GM15510 (cell line): ENCODE data around the gene ADCY9.

ENCODE experiments used
- POLR2A ChIP-seq: IDR thresholded peaks from 3 replicates; pipeline ENCODE4 v1.6.1; 2011; ENCODE audit warnings: borderline replicate concordance; ENCODE audit not compliant: insufficient read length; ENCODE audit errors: extremely low read depth

The ADCY9 gene

DNA sequence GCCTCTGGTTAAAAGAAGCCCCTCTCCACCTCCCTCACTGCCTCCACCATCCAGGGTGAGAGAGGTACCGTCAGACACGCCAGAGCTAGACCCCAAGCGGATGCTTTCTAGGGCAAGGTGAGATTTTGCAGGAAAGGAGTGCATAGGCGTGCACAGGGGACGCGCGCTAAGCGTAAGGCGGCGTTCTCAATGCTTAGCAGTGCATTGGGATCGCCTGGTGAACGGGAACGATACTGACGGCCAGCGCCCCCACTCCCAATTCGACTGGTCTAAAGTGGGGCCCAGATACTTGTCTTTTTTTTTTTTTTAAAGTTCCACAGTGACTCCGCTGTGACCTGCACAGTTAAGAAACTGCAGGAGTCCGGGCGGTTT lies 177.8 kb downstream of the ADCY9 start:
- no peak for TF ChIP-seq POLR2A

DNA sequence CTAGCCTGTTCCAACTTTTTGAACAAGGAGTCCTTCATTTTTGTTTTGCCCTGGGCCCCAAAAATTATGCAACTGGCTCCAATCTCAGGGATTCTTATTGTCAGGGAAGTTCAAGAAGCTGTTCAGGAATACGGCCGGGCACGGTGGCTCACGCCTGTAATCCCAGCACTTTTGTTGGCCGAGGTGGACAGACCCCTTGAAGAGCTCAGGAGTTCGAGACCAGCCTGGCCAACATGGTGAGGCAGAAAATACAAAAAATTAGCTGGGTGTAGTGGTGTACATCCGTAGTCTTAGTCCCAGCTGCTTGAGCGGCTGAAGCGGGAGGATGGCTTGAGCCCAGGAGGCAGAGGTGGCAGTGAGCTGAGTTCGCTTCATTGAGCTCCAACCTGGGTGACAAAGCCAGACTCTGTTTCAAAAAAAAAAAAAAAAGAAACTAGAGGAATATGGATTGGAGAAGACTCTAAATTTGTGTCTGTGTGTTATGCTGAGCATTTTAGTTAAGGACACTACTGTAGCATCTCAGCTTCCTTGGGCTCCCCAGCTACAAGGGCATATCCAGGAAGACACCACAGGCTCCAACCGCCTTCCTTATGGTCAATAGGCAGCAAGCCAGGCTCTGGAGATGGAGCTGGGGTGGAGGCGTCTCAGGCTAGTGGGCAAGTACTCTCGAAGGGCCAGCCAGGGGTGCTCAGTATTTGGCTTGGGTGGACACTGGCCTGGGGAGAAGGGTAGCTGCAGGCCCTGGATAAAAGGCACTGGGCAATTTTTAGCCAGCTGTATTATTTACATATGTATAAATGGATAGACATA lies 179.0 kb downstream of the ADCY9 start:
- no peak for TF ChIP-seq POLR2A

DNA sequence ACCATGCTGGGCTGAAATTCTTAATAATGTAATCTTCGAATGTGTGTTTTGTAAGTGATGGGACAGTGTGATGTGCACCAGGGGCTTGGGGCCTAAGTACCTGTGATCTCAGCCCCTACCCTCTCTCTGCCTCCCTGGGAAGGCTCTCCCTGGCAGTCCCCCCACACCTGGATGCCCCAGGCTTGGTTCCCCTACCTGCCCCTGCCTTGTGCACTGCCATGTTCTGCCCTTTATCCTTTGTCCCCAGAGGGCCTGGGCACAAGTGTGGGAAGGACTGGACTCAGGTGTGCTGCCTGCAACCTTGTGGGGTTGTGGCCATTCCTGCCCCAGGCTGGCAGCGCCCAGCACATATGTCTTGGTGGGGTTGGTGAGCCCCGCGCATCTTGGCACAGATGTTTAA lies 180.3 kb downstream of the ADCY9 start:
- TF ChIP-seq POLR2A: no peak

DNA sequence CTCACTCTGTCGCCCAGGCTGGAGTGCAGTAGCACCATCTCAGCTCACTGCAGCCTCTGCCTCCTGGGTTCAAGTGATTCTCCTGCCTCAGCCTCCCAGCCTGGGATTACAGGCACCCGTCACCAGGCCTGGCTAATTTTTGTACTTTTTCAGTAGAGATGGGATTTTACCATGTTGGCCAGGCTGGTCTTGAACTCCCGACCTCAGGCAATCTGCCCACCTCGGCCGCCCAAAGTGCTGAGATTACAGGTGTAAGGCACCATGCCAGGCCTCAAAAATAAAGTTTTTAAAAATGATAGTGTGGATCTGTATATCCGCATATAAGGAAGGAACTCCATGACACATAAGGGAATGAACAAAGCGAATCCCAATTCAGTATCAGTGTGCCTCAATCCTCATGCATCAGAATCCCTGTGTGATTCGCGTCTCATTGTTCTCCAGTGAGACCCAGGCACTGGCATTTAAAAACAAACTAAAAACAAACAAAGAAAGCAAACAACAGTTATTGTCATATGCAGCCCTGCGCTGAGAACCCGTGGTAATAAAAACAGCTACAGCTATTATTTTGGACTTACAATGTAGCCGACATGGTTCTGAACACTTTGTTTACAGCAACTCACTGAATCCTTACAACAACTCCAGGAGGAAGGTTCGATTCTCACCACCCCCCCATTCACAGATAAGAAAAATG lies 181.6 kb downstream of the ADCY9 start:
- TF ChIP-seq POLR2A: no peak

DNA sequence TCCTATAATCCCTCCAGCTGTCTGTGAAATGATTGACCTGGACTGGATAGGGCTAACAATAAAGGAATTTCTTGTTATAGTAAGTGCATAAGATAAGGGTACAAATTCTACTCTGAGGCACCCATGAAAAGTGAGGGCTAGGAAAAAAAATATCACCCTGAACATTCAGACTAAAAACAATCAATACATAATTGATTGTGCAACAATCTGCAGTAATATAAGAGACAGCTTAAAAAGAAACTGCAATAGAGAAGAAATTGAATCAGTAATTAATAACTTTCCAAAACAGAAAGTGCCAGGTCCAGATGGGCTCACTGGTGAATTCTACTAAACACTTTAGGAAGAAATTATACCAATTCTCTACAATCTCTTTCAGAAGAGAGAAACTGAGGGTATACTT lies 191.5 kb downstream of the ADCY9 start:
- no peak for TF ChIP-seq POLR2A

DNA sequence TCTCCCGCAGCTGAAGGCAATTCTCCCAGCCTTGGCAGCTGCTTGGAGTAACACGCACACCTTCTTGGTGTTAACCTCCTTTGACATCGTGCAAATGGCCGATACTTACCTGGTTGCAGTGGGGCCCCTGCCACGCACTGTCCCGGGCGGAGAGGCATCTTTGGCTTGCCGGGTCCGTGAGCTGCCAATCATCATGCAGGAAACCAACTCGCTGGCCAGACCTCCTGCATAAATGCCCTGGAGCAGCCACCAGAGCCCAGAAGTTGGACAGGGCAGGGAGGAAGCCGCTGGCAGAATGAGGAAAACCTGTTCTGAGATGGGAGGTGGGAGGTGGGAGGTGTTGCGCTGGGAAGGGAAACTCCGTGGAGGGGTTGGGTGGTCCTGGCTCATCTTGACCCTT lies 194.0 kb downstream of the ADCY9 start:
- no peak for TF ChIP-seq POLR2A

DNA sequence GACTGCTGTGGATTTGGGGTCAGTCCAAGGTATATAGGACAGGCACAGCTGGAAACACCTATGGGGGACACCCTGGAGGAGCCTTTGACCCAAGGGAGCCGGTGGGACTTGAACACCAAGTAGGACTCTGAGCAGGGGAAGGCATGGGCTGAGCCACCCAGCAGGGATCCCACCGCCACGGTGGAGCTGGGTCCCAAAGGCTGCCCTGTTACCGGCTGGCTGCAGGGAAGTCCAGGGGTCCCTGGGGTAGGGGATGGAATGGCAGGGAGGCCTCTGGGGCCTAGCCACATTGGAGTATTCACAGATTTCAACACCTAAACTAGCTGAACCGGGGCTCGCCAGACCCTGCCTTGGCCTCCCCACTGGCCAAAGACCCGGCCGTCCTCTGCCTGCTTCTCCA lies 196.0 kb downstream of the ADCY9 start:
- no peak for TF ChIP-seq POLR2A

DNA sequence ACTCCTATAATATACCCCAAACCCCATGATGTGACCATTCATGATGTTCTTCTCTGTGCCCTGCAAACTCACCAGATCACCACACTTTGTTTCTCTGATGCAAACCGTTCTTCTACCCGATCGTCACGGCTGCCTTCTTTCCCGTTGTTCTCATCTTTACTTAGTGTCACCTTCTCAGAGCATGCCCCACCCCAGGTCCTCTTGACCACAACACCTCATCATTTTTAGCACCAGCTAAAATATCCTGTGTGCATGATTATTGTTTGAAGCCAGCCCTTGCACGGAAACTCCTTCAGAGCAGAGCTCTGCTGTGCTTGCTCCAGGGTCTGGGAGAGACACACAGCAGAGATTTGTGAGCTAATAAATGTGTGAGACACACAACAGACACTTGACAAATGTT lies 196.8 kb downstream of the ADCY9 start:
- no peak for TF ChIP-seq POLR2A

DNA sequence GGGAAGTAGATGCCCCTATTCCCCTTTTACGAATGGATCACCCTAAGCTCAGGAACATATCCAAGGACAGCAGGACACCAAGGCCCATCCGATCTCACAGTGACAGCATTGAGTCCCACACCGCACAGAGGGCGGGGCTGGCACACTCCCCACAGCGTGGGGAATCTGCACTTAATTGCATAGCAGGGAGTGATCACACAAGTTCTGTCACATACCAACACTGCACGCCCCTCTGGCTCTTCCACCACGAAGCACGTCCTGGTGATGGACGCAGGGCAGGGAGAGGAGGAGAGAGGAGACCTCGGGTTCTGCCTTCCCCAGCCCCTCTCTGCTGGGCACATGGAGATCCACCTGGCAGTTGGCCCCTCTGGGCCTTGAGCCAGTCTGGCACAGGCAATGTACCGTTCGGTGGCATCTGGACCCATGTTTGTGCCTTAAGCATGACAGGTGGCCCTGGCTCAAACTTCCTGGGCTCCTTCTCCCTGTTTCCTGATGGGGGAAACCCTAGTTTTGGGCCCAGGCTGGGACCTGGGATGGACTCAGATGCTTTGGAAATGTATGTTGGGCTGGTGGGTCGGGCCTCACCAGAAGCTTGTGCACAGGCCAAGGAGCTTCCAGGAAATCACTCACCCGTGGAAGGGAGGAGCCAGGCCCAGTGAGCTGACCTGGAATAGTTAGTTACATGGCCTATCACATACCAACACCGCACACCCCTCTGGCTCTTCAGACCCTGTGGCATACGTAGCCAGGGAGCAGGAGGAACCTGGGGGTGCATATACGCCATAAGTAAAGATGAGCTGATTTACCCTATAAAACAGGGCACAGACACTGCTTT lies 200.6 kb downstream of the ADCY9 start:
- TF ChIP-seq POLR2A: no peak

DNA sequence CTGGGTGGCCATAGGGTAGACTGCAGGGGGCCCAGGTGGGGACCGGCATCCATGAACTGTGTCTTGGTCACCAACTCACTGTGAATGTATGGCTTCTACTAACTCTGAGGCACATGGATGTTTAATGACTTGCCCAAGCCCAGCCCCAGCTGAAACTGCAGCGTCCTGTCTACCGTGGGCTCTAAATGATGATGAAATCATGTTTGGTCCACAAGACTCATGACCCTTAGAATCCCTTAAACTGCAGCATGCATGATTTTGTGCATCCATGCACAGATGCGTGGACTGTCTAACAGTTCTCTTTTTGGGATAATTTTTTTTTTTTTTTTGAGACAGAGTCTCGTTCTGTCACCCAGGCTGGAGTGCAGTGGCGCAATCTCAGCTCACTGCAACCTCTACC lies 203.3 kb downstream of the ADCY9 start:
- TF ChIP-seq POLR2A: no peak
